K562 (cell line): ENCODE data around the gene INMT. TPM values are rescaled to one million over a fixed set of nuclear protein-coding genes. Genes with fewer than 3 reads are reported as not detected.

Source experiments
- ATAC-seq: fragments of 200-7000 bp; cut with Tn5 transposase; 3 replicates; pipeline ENCODE4 v1.9.1; 2020; ENCODE audit warnings: moderate library complexity
- BruUV-seq: library from RNA; stranded (reverse); fragments of 400-500 nt; replicated peaks from 2 replicates; lab custom pipeline; 2021; lab: Mats Ljungman, UMichigan
- CTCF ChIA-PET: fragments of 300-600 bp; formaldehyde crosslinking; extraction: SDS; loops from one replicate; lab custom pipeline; 2021; ENCODE audit warnings: low intra/inter-chr PET ratio; lab: Yijun Ruan, JAX
- POLR2A ChIA-PET: fragments of 300-600, 350-650 bp; sonication (Branson Sonifier 250); formaldehyde crosslinking; extraction: SDS; loops from one replicate; lab custom pipeline; 2021; ENCODE audit warnings: antibody characterized with exemption, inconsistent platforms; lab: Yijun Ruan, JAX
- DNase-seq, 4 experiments: peaks; one replicate each; pipeline versions ENCODE4 v3.0.0 to v3.0.0-alpha.2; 2011 to 2018; ENCODE audit warnings: low spot score in 3 of 4, mixed read lengths in 3 of 4; ENCODE audit errors: extremely low read depth in 1 of 4
- FAIRE-seq: peaks from 2 replicates; lab custom pipeline; 2011; peaks lifted over from hg19 to GRCh38; lab: Jason Lieb, UNC
- H2AFZ ChIP-seq: 2 replicates; pipeline ENCODE4 v1.6.0; 2011; ENCODE audit warnings: low read depth, low read length, control low read depth, inconsistent platforms
- H3K27ac ChIP-seq: fragments of 200-600 bp; 3 replicates; pipeline ENCODE4 v1.8.0; 2011; ENCODE audit warnings: low read depth, mild to moderate bottlenecking, control low read depth, inconsistent platforms, low read length, moderate library complexity, mixed read lengths; ENCODE audit errors: extremely low read depth
- H3K27me3 ChIP-seq, 2 experiments: fragments of 300-600 bp in 1 of 2; 2 replicates in 1 of 2; 3 replicates in 1 of 2; pipeline versions ENCODE4 v1.6.0 to v1.8.0; 2011; ENCODE audit warnings: inconsistent platforms in 2 of 2, low read length in 2 of 2, mild to moderate bottlenecking in 1 of 2, mixed read lengths in 1 of 2, moderate library complexity in 1 of 2; ENCODE audit not compliant: control insufficient read depth in 2 of 2, insufficient read depth in 2 of 2
- H3K36me3 ChIP-seq: fragments of 300-600 bp; 3 replicates; pipeline ENCODE4 v1.8.0; 2011; ENCODE audit warnings: mild to moderate bottlenecking, low read length, inconsistent platforms; ENCODE audit not compliant: control insufficient read depth, insufficient read depth
- H3K4me1 ChIP-seq, 2 experiments: fragments of 200-600 bp in 1 of 2; replicated peaks in 1 of 2; 2 replicates in 1 of 2; 3 replicates in 1 of 2; pipeline versions ENCODE4 v1.5.1 to v1.8.0; 2011; ENCODE audit warnings: inconsistent platforms in 2 of 2, low read length in 2 of 2, mild to moderate bottlenecking in 1 of 2, mixed read lengths in 1 of 2, moderate library complexity in 1 of 2; ENCODE audit not compliant: control insufficient read depth in 2 of 2, insufficient read depth in 2 of 2
- H3K4me2 ChIP-seq: 2 replicates; pipeline ENCODE4 v1.6.1; 2011; ENCODE audit warnings: low read length, control low read depth, inconsistent platforms, mixed read lengths; ENCODE audit not compliant: insufficient read depth
- H3K4me3 ChIP-seq: fragments of 200-600 bp; sonication (generic), shearing (Covaris generic); 2 replicates; pipeline ENCODE4 v1.5.1; 2016; ENCODE audit warnings: control low read depth, inconsistent platforms
- H3K79me2 ChIP-seq: fragments of 200-600 bp; 3 replicates; pipeline ENCODE4 v1.8.0; 2011; ENCODE audit warnings: low read length, inconsistent platforms; ENCODE audit not compliant: control insufficient read depth, insufficient read depth
- H3K9ac ChIP-seq, 2 experiments: 2 replicates each; pipeline versions ENCODE4 v1.6.0 to v1.6.1; 2011; ENCODE audit warnings: low read depth in 2 of 2, low read length in 2 of 2, control low read depth in 1 of 2, inconsistent platforms in 1 of 2, mild to moderate bottlenecking in 1 of 2, mixed read lengths in 1 of 2; ENCODE audit not compliant: insufficient read depth in 1 of 2
- H3K9me1 ChIP-seq: one replicate; pipeline ENCODE4 v1.6.0; 2011; ENCODE audit warnings: inconsistent platforms, mild to moderate bottlenecking, low read length, moderate library complexity; ENCODE audit not compliant: control insufficient read depth, insufficient read depth
- H3K9me3 ChIP-seq: replicated peaks from 2 replicates; pipeline ENCODE4 v1.5.1; 2011; ENCODE audit warnings: low read depth, low read length, inconsistent platforms; ENCODE audit not compliant: control insufficient read depth, insufficient read depth
- H4K20me1 ChIP-seq: replicated peaks from 2 replicates; pipeline ENCODE4 v1.6.1; 2011; ENCODE audit warnings: low read length, inconsistent platforms, mixed read lengths; ENCODE audit not compliant: control insufficient read depth, insufficient read depth
- BCOR ChIP-seq: fragments of 450-650 bp; IDR thresholded peaks from 2 replicates; pipeline ENCODE4 v1.6.1; 2016
- BHLHE40 ChIP-seq: IDR thresholded peaks from 2 replicates; pipeline ENCODE4 v1.6.1; 2011; ENCODE audit warnings: low read length, improper control_type of control experiment
- NCOA6 ChIP-seq: fragments of 450-650 bp; IDR thresholded peaks from 2 replicates; pipeline ENCODE4 v1.6.1; 2017; ENCODE audit warnings: mild to moderate bottlenecking
- ZNF212 ChIP-seq: fragments of 450-650 bp; formaldehyde crosslinking; IDR thresholded peaks from 2 replicates; pipeline ENCODE4 v1.4.0; 2020; ENCODE audit warnings: mild to moderate bottlenecking
- ZNF263 ChIP-seq: sonication (generic); formaldehyde crosslinking; IDR thresholded peaks from 2 replicates; pipeline ENCODE4 v1.8.0; 2022; ENCODE audit warnings: mild to moderate bottlenecking, missing genetic modification reagents, borderline replicate concordance
- ZNF408 ChIP-seq: fragments of 250-450 bp; sonication (Bioruptor Pico); IDR thresholded peaks from 2 replicates; pipeline ENCODE4 v1.4.0; 2020; ENCODE audit warnings: low read depth, mild to moderate bottlenecking, moderate library complexity
- WGBS: fragments of 100-300 bp; shearing (Covaris generic); methylation state at CpG from one replicate; pipeline ENCODE4 v1.1.6; 2016; ENCODE audit warnings: low coverage, mixed read lengths; ENCODE audit not compliant: insufficient coverage; ENCODE audit errors: missing lambda C conversion rate; 5-methylcytosine and 5-hydroxymethylcytosine counted together
- in situ Hi-C: fragments of 300-500 bp; cut with MboI; formaldehyde crosslinking; loops from 4 replicates; pipeline ENCODE4 v1.15.0; 2018; ENCODE audit warnings: inconsistent platforms, mixed read lengths
- intact Hi-C: fragments of 100-400 bp; cut with micrococcal nuclease; formaldehyde crosslinking; loops from 2 replicates; pipeline ENCODE4 v1.14.2; 2022
- polyA plus RNA-seq, 8 experiments: library from polyadenylated mRNA; depleted of rRNA in 4 of 8; stranded (reverse) in 5 of 8; unstranded in 3 of 8; fragments of >200 nt; fragmentation: Nextera tagmentation in 2 of 8; fragmentation: Illumina TruSeq in 1 of 8; extraction: Ambion mirVana in 2 of 8; extraction: Trizol in 1 of 8; gene quantifications; 2 replicates each; pipeline versions ENCODE4 v1.2.1 to v1.2.3, GENCODE V29; 2011 to 2014; ENCODE audit warnings: inconsistent platforms in 1 of 8, missing spikeins in 1 of 8
- total RNA-seq, 7 experiments: library from RNA; depleted of rRNA in 6 of 7; stranded (reverse); fragments of >200 nt in 6 of 7; fragmentation: Illumina TruSeq in 2 of 7; extraction: Trizol in 2 of 7; gene quantifications; 2 replicates each; pipeline versions ENCODE4 v1.2.1 to v1.2.3, GENCODE V29; 2011 to 2021; ENCODE audit warnings: low replicate concordance in 1 of 7
- TF ChIP-seq, protein P1 (sequence below), 2 experiments: fragments of 450-650 bp in 1 of 2; sonication (generic) in 1 of 2; formaldehyde crosslinking; conservative IDR thresholded peaks; 2 replicates each; pipeline versions ENCODE4 v1.4.0 to v1.8.1; 2020 to 2022; ENCODE audit warnings: mild to moderate bottlenecking in 1 of 2, missing genetic modification reagents in 1 of 2

The INMT gene
- total and polyA plus RNA-seq, 9 of the 15 experiments (the other 6 are each of a cell fraction or from before 2014, with no cell fraction given), result 0.04 to 0.27 TPM; not detected in 7

DNA sequence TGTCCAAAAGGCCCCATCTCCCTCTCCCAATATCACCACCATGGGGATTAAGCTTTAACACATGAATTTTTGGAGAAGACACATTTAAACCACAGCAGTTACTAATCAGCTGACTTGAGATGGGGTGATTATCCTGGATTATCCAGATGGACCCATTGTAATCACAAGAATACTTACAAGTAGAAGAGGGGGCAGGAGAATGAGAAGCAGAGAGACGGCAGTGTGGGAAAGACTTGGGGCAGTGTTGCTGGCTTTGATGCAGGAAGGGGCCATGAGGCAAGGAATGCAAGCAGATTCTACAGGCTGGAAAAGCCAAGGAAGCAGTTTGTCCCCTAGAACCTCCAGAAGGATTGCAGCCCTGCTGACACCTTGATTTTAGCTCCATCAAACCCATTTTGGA, 30.7 kb upstream of the INMT start:
- no peak overlapping the region for H2AFZ ChIP-seq
- intact Hi-C loops, result no loop called here
- H3K4me3 ChIP-seq, result no peak overlapping the region
- CTCF ChIA-PET, result no interaction called here
- H3K27ac ChIP-seq, result no peak overlapping the region
- ATAC-seq, result no peak
- no peak overlapping the region for H3K9ac ChIP-seq
- no peaks in the 10 kb centered on the region for H3K9me3 ChIP-seq
- no peak for FAIRE-seq
- no peak for DNase-seq
- H4K20me1 ChIP-seq, result no peaks in the 10 kb centered on the region
- H3K9me1 ChIP-seq, result no peaks in the 10 kb centered on the region
- TF ChIP-seq NCOA6, result no peak
- no peak for TF ChIP-seq ZNF263 (CRISPR knock-in tag)
- TF ChIP-seq, protein P1, sequence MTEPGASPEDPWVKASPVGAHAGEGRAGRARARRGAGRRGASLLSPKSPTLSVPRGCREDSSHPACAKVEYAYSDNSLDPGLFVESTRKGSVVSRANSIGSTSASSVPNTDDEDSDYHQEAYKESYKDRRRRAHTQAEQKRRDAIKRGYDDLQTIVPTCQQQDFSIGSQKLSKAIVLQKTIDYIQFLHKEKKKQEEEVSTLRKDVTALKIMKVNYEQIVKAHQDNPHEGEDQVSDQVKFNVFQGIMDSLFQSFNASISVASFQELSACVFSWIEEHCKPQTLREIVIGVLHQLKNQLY (CRISPR knock-in tag; conservative IDR thresholded peaks at IDR 0.05), result no peak
- TF ChIP-seq BHLHE40, result no peak
- no peak for TF ChIP-seq BCOR
- TF ChIP-seq ZNF408 (CRISPR knock-in tag), result no peak
- TF ChIP-seq ZNF212 (CRISPR knock-in tag), result no peak
- no peaks in the 10 kb centered on the region for H3K36me3 ChIP-seq
- H3K4me2 ChIP-seq, result no peak overlapping the region
- no peaks in the 10 kb centered on the region for H3K79me2 ChIP-seq
- POLR2A ChIA-PET, result no interaction called here
- peaks cover 9 to 34% of the 10 kb centered on the region in 2 experiments; a peak in 3 of 5 replicates for H3K27me3 ChIP-seq
- in situ Hi-C loops, result no loop called here
- no TSS peak for BruUV-seq
- 0% methylated on average over 1 of the region's 1 CpG for WGBS
- H3K4me1 ChIP-seq, result no peaks in the 10 kb centered on the region
